DMS53 (cell line): ENCODE measurements around the gene LSAMP.
A peak's percentile ranks its signal among the peaks of the same experiment; 100 is the strongest.
"Not testable (repeated sequence)": the region's sequence is repeated elsewhere in the genome, so short reads cannot be mapped to it uniquely, and the experiment has no call there.

Experiments
- DNase-seq: peaks from one replicate; lab custom pipeline; 2025; lab: John Stamatoyannopoulos, UW

Gene LSAMP

DNA sequence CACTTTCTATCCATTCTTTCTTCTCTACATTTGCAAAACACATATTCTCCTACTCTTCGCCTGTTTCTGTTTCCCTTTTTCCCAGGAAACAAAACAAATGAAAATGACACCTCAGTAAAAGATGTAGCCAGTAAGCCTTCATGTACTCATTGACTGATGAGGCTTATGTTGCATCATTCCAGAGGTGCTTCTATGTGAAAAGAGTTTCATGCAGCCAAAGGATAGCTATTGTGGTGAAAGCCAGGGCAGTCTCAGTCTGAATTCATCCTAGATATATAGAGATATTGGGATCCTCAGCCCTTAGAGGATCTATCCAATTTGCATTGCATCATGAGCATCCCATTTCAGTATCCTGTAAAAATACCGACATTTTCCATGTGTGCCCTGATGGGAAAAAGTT is 554.7 kb downstream of the LSAMP start:
- no peak for DNase-seq

DNA sequence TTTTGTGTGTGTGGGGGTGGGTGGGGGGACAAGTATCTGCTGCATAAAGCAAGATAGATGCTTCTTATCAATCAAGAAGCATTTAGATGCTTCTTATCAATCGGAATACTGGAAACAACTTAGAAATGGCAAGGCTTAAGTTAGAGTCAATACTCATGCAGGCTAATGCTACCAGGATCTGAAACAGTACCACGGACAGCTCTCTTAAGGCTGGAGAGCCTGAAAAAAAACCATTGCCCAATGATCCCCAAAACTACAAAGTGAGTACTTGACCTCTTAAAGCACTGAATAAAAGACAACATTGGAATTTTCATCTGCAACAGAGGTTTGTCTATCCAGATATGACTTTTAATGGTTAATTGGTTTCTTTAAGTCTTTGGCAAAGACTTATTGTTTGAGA is 559.7 kb downstream of the LSAMP start:
- DNase-seq: peak; percentile 9

DNA sequence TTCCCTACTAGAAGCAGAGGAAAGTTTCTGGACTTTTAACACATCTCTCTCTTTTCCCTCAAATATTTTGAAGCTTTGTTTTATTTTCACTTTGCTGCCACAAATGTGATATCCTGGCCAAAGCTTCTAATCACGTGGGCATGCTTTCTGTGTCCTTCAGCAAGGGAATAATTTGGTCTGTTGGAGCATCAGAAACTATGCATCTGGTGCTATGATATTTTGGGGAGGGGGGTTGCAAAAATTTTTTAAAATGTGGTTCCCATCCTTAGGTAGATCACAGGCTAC is 567.7 kb downstream of the LSAMP start:
- DNase-seq: no peak

DNA sequence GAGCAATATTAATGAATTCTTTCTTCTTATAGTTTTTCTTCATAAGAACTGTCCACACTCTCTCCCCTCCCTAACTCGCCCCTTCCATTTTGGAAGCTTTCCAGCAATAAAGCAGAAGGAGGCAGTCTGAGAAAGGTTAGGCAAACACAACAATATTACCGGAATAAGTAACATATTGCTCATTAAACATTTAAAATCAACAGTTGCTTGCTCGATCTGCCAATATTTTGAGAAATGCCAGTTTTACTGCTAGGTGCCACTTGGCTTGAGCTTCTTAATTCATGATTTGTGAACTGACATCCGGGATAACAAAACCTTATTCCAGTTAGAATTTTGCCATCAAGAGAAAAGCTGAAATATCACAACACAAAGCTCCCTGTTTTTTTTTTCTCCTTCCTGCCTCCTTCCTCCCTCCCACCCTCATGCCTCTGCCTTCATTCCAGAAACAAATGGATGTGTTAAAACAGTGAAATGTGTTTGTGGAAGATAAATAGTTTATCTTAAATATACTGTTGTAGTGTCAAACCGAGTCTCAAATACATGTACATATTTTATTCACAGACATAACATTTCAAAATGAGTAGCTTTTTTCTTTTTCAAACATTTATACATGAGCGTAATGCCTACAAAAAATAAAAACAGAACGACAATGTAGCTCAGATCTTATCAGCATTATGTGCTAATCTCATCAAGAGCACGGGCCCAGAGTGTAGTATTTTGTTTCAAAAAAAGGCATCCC is 568.2 kb downstream of the LSAMP start:
- no peak for DNase-seq

DNA sequence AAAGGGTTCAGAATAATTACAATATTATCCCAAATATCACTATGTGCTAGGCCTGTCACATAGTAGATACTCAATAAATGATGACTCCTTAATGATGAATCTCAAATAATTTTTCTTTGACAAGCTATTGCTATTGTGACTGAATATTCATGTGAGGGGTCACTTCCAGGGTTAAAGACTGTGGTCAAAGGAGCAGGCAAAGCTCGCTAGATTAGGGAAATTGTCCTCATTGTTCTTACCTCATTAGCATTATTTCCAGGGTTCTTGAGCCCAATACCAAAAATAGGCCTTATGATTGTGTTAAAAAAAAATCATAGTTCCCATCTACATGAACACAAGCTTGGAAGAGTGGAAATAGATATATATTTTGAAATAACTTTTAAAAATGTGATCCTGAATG is 569.8 kb downstream of the LSAMP start:
- no peak for DNase-seq

DNA sequence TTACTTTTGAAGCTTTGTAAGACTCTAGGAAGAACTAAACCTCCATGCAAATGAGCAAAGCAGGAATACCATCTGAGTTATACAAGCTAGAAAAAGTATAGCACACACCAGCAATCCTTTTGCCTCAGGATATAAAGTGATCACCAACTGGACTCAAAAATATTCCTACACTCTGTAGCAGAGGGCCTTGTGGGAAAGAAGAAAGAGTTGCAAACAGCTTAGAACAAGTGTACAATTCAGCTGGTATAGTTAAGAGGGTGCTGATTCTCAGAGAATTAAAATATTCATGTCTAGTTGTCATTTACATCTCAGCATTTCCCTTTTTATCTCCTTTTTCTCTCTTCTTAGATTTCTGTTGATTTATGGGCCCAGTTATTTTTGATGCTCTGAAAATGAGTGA is 573.6 kb downstream of the LSAMP start:
- DNase-seq: no peak

DNA sequence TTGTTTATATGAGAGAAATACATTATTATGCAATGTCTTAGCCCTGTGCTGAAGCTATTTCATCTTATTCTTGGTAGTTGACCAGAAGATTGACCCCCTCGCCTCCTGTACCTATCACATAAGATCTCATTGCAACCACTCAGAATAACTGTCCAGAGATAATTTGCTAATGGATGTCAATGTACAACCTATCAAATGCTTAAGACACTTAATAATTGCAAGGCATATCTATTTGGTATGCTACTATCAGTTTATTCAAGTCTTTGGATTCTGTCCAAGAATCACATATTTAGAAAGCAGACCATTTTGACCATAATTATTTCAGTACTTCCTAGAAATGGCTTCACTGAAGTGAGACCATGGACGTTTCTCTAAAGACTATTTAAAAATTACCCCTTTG is 580.4 kb downstream of the LSAMP start:
- DNase-seq: no peak

DNA sequence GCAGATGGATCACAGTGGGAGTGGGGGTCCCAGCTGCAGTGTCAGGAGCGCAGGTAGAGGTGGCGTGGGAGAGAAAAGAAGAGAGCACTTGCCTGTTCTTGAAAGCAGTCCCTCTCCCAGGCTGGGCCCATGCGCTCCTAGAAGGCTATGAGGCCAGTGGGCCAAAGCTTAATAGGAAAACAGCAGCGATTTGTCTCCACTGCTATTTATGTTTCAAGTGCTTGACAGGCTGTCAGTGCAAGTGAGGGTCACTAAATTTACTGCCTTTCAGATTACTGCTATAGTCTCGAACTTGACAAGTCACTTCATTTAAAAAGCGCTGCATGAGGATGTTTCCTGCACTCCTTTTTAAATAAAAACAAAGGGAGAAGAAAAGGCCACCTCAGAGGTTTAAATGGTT is 582.4 kb downstream of the LSAMP start:
- DNase-seq: no peak

DNA sequence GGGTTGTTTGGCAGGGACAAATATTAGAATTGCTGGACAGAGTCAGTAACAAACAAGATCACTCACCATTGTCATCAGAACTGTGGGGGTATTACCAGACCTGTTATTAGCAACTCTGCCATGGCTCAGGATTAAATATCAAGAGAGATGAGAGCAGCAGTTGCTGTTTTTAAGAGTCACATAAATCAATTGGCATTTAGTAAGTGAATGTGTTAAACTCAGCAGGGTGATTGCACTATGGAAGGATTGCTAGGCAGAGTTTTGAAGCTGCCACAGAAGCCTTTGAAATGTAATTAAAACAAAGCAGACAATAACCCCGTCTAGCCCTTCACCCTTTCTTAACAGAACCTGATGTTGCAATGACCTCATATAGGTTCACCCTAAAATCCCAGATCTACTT is 583.2 kb downstream of the LSAMP start:
- no peak for DNase-seq

DNA sequence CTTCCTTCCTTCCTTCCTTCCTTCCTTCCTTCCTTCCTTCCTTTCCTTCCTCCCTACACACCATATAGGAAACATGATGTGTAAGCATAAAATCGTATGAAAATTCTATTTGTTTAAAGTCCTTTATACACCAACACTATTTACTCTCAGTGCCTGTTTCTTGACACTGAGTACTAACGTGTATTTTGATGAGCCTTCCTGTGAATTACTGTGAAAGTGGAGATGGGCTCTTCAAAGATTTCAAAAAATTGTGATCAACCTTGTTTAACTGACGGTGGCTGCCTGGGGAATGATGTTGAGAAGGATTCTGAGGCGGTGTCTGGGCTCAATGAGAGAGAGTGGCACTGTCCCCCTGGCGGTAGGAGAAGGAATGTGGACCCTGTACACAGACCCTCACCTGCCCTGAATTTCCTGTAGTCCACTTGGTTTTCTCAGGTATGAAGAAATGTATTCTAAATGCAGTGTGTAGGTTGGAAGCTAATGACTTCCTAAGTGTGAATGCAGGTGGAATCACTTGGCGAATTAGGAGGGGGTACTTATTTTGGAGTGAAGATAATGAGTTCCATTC is 584.0 kb downstream of the LSAMP start:
- DNase-seq: no peak

DNA sequence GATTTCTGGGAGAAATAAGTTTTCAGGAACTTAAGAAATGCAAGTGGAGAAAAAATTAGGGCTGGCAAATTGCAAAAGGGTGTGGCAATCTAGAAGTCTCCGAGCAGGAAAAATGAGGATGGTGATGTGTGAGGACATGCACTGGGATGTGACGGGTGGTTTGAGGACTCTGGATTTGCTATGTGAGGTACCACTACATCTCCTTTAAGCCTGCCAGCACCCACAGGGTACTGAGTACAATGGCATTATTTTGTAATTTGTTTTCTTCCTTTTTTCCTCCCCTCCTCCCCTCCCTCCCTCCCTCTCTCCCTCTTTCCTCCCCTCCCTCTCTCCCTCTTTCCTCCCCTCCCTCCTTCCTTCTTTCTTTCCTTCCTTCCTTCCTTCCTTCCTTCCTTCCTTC is 584.5 kb downstream of the LSAMP start:
- no peak for DNase-seq

DNA sequence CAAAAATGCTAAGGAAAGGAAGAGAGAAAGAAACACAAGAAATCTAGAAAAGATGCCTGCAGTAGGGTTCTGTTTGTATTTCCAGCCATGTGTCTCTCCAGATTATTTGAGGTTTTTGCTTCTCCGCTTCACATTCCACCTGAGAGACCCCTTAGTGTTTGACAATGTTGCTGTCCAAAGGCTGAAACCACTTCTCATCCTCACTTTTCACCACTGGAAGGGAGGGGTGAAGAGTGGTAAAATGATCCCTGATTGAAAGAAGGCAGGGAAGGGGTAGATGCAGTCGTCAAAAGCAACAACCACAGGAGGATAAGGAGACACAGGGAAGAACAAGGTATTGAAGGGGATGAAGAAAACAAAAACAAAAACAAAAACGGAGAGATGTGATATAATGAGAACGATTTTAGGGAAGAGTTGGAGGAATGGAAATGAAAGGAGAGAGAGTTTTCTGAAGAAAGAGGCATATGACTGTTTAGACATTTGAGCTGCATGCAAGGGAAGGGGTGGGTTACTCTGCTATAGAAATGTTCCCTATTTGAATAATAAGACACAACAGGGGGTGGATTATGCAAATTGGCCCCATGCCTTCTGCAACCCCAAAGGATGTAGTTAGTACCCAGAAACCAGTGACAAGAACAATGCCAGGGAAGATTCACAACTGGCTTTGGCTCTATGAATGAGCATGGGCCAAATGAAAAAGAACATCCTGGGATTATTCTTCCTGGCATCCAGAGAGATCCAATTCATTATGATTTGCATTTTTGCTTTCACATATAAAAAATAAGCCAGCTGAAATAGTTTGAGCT is 586.1 kb downstream of the LSAMP start:
- no peak for DNase-seq

DNA sequence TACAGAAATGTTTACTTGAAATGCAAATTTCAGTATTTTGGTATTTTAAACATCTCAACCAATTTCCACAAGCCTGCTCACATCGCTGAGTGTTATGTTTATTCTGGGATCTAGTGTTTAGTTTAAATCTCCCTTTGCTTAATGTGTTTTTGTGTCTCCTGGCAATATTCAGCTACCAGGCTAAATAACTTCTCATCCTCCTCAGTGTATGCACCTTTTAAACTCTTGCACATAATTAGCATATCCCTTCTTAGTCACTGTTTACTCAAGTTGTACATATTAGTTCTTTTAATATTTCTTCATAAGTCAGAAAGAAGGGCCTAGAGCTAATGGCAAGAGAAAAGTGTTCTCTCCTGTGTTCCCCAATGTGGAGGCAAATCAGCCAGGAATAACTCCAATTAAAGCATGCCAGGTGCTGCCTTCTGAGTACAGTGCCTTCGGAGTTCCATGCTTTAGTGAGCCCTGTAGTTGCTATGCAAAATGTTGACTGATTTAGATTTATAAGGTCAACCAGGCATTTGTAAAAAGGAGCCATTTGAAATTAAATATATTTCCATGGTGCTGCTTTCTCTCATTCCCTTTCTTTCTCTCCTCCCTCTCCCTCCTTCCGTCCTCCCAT is 587.7 kb downstream of the LSAMP start:
- no peak for DNase-seq

DNA sequence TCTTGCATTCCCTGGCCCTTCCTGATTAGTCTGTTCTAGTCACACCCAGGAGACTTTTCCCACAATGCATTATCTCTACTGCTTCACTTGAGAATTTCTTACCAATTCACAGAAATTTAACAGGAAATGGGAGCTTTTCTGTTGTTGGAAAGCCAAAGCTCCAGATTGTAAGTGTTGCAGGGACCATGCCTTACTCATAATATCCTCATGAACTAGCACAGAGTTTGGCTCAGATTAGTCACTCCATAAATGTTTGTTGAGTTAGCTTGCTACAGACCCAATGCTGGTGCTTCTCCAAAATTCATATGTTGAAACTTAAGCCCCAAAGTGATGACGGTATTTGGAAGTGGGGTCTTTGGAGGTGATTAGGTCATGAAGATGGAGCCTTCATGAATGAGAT is 589.4 kb downstream of the LSAMP start:
- no peak for DNase-seq

DNA sequence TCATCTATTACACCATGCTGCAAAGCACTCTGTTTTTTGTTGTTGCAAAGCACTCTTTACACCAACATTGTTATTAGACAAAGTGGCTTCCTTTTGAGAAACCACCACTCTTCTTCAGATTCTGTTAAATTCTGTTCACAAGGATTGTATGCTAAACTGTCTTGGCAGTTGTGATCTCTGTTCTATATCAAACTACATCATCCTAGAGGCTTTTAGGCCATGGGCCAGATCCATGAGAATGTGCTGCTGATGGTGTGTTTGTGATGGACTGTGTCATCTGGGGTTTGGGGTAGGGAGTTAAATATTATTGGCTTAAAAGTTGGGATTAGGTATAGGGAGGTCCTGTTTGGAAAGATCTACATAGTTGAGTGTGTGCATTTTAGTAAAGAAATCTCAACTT is 592.2 kb downstream of the LSAMP start:
- DNase-seq: no peak

DNA sequence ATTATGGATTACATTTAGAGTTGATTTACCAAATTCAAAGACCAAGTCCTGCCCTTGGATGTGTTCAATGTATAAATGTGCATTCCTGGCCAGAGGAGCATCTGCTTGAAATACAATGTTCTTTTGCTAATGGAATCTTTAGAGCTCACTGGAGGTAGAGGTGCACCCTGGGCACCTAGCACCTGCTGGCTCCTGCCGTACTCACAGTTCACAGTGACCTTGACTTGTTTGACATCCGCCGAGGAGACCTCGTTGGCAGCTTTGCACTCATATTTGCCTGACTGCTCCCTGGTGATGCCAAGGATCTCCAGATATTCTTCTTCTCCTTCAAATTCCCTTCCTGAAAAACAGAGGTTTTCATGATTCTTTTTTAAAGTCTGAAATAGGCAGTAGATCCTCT is 593.0 kb downstream of the LSAMP start:
- DNase-seq: no peak

DNA sequence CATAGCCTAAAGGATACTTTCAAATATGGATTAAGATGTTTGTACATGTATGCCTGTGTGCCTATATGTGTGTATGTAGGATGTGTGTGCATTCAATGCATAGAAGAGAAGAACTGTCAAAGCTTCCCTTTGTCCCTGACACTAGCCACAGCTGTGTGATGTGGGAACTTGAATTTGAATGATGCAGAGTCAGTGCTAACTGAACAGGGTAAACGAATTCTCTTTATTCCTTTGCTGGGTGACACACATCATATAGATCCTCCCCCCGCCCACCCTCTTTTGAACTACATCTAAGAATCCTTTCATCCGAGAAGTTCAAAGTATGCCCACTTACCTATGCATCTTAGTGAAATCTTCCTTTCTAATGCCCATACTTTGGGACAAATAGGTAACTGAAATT is 593.7 kb downstream of the LSAMP start:
- no peak for DNase-seq

DNA sequence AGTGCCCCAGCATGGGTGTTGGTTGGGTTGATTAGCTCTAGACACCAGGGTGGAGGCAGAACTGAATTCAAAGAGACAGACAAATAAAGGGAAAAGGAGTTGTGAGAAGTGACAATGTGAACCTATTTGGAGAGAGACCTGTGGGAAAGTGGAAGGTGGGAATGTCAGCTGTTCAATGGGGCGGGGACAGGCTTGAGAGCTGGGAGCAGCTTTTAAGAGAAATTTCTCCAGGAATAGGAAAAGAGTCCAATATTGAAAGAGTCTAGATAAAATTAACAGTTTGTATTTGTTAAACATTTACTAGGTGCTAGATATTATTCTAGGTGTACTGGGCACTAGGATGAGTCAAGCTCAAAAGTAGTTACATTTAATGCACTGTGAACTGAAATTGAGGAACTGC is 596.6 kb downstream of the LSAMP start:
- no peak for DNase-seq

DNA sequence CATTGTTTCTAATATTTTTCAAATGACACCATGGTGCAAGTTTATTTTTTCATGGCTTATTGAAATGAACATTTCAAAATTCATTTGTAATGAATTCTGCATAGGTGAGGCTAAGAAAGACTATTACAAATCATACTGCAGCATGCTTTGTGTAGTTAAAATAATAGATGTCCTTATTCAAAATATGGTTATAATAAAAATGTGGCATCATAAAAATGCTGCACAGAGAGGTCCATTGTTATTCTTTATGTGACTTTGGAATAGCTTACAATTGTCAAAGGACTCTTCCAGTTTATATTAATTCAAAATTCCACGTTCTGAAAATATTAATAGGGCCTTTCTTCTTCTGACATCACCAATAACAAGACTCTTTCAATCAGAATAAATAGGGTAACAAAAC is 599.3 kb downstream of the LSAMP start:
- no peak for DNase-seq

DNA sequence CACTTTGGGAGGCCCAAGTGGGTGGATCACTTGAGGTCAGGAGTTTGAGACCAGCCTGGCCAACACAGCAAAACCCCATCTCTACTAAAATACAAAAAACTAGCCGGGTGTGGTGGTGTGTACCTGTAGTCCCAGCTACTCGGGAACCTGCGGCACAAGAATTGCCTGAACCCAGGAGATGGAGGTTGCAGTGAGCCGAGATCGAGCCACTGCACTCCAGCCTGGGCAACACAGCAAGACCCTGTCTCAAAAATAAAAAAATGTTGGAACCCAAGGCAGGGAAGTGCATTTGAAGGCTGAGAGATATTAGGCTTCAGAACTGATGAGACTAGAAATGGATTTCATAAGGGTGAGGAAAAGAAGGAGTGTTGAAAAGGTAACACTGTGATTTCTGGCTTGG is 600.6 kb downstream of the LSAMP start:
- DNase-seq: not testable (repeated sequence)

DNA sequence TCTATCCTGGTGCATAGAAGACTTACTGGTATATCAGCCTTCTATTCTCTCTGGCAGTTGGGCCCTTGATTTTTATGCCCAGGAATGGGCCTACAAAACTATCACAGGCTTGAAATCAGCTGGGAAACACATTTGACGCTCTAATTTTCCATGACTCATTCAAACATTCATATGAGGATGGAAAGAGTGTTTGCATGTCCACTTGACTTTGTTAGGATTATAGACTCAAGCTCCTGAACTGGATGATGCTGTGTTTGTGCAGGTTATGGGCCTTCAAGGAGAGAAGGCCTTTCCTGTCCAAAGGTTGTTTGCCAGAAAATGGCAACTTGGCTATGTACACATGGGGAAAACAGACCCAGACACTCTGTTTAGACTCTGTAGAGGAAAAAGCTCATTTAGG is 602.1 kb downstream of the LSAMP start:
- peak; percentile 97 for DNase-seq

DNA sequence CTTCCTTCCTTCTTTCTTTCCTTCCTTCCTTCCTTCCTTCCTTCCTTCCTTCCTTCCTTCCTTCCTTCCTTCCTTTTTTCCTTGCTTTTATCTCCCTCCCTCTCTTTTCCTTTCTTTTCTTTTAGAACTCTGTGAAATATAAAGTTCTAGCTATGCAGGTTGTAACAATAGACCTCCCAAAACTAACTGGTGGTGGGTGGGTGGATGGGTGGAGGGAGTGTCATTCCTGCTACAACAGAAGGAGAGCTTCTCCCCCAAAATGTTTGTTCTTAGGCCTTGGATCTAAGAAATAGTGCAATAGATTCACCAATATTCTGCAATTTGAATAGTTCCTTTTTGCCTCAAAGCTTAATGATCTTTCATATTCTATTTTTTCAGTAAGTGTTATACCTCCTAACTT is 606.0 kb downstream of the LSAMP start:
- no peak for DNase-seq

DNA sequence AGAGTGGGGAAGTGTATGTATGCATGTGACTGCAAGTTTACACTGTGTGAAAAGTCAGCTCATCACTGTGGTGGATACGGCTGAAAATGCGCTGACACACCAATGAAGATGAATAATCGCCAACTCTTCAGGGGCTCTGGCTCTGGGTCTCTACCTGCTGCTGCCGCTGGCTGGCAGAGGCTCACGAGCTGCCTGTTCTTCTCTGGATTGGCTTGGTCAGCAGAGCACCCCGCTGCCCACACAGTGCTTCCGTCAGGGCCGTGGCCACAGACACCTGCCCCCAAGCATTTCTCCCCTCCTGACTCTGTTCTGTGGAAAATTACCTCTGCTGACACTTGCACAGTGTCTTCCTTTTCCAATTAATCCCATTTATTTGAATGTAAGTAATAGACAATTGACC is 606.5 kb downstream of the LSAMP start:
- DNase-seq: no peak
